WI38 (cell line): ENCODE data around the gene GSG1L.

Source experiments
- H3K4me3 ChIP-seq: 2 replicates; pipeline ENCODE4 v1.5.1; 2011; ENCODE audit warnings: low read depth, mild to moderate bottlenecking, control low read depth, low read length
- TF ChIP-seq, protein P1 (sequence below): IDR thresholded peaks from 2 replicates; pipeline ENCODE4 v1.5.1; 2012; ENCODE audit warnings: low read depth, mild to moderate bottlenecking, control low read depth, low read length

The GSG1L gene

DNA sequence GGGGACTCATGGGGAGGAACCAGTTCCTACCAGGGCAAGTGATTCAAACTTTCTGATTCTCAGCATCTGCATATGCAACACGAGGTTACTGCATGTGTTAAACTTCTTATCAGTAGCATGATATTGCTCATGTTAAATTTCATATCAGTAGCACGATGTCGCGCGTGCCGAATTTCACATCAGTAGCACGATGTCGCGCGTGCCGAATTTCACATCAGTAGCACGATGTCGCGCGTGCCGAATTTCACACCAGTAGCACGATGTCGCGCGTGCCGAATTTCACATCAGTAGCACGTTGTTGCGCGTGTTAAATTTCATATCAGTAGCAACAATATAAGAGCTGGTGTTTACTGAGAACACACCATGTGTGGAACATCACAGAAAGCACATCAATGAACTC is 221.6 kb downstream of the GSG1L start:
- TF ChIP-seq, protein P1, sequence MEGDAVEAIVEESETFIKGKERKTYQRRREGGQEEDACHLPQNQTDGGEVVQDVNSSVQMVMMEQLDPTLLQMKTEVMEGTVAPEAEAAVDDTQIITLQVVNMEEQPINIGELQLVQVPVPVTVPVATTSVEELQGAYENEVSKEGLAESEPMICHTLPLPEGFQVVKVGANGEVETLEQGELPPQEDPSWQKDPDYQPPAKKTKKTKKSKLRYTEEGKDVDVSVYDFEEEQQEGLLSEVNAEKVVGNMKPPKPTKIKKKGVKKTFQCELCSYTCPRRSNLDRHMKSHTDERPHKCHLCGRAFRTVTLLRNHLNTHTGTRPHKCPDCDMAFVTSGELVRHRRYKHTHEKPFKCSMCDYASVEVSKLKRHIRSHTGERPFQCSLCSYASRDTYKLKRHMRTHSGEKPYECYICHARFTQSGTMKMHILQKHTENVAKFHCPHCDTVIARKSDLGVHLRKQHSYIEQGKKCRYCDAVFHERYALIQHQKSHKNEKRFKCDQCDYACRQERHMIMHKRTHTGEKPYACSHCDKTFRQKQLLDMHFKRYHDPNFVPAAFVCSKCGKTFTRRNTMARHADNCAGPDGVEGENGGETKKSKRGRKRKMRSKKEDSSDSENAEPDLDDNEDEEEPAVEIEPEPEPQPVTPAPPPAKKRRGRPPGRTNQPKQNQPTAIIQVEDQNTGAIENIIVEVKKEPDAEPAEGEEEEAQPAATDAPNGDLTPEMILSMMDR = no peak
- no peak overlapping the region for H3K4me3 ChIP-seq

DNA sequence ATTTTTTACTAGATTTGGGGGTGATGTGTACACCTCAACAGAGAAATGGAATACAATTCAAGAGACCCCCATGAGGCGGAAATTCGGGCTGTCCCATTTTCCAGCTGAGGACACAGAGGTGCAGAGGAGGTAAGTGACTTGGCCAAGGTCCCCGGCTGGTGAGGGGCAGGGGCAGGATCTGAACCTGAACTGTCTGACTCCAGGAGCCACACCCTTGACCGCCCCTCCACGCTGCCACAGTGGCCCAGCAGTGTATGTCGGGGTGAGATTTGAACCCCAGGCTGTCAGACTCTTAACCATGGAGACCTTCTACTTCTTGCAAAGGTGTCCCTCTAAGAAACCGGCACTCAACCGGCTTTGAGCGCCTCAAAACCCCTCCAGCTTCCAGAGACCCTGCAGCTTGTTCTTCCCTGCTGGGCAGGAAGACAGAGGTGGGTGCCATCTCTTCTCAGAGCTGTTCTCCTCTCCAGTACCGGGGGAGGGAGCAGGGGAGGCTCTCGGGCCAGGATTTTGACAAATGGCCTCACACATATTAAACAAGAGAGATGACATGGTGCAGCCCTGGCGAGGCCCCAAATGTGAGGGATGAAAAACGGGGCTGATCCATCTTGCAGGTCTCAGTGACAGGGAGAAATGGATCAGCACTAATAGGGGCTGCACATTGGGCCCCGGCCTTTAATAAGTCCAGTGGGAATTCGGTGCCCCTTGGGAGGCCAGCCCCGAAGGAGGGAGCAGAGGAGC is 222.3 kb downstream of the GSG1L start:
- H3K4me3 ChIP-seq = no peak overlapping the region
- TF ChIP-seq, protein P1 = no peak

DNA sequence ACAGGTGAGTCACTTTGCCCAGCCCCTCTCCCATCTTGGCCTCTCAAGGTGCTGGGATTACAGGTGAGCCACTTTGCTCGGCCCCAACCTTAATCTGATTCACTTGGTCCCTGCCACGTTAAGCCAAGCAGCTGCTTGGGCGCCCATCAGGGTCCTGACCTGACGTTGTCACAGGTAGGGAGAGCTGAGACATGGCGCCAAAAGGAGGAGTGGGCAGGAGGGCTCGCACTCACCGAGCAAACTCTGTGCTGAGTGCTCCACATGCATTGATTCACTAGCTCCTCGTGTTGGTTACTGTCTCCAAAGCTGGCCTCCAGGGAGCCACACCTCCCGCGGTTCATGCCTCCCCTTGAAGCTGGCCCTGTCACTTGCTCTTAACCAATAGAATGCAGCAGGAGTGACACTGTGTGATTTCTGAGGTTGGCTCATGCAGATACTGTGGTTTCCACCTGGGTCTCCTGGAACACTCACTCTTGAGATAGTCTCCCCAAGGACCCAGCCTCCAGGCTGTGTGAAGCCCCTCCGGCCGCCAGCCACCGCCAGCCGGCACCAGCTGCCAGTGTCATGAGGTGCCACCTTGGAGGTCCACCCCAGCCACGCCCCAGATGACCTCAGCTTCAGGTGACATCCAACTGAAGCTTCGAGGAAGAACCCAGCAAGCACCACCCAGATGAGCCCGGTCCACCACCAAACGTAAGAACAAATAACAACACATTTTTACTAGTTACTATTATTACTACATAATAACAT is 223.0 kb downstream of the GSG1L start:
- TF ChIP-seq, protein P1 = no peak
- no peak overlapping the region for H3K4me3 ChIP-seq

DNA sequence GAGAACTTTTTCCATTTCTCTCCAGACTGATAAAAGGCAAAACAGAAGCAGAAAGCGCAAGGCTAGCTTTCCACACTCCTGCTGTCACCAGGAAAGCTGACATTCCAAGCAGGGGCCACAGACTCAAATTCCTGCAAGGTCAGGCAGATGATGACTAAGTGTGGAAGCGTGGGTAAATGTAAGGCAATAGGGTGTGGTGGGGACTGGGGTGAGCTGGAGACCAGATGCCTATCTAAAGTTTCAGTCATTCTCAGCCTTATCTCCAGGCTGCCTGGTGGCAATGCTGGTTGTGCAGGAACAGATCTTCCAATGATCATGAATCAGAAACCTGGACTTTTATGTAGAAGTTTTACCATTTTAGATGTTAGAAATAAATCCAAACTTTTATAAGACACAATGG is 224.1 kb downstream of the GSG1L start:
- TF ChIP-seq, protein P1 = no peak
- H3K4me3 ChIP-seq = no peak overlapping the region

DNA sequence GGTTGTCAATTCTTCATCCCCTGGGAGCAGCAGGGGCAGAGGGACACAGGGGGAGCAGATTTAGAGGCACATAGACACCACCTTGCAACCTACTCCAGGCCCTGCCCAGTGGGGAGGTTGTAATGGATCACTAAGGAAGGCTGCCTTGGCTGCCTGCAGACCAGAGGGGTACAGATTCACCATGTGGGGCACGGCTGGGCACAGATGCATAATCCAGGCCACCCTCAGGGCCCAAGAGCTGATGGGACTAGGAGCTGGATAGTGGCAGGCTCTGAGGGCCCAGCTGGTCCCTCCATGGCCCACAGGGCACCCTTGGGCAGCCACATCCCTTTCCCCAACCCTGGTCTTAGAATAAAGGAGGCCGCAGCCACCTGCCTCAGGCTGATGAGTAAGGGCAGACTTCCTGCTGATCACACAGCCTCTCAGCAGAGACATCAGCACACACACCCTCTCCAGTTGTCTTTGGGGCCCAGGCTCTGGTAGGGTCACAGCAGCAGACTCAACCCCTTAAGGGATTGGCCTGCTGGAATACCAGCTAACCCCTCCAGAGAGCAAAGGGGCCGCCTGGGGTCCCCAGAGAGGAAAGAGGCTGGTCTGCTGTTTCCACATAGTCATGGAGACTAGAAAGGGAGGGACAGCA is 224.9 kb downstream of the GSG1L start:
- TF ChIP-seq, protein P1 = no peak
- H3K4me3 ChIP-seq = no peak overlapping the region

DNA sequence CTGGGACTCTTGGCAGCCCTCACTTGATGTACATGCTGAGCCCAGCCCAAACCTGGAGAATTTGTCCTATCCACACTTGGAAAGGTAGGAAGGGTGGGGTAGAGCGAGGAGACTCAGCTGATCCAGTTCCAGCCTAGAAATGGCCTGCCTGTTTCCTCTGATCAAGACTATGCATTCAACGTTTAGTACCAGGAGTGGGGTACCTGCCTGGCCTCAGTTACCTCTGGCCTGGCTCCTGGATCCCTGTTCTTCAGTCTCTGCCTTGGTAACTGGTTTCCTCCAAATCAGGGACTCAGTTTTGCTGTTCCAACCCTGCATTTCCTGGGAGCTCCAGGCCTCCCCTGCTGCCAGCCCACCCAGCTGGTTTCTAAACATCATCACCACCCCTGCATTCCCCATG is 233.5 kb downstream of the GSG1L start:
- TF ChIP-seq, protein P1 = no peak
- no peak overlapping the region for H3K4me3 ChIP-seq

DNA sequence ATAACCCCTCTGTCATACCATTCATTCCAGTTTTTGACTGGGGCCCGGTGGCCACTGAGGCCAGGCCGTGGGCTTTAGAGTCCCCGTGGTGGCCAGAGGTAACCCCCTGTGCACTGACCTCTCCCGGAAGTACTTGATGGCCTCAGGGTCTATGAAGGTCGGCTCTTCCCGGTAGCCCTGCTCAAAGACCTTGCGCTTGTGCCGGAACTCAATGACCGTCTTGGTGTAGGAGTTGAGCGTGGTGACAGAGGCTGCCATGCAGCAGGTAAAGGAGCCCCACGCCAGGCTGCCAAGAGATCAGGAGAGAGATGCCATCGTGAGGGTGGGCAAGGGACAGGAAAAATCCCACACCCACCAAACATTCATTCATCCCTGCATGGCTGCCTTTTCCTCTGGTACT is 234.8 kb downstream of the GSG1L start:
- TF ChIP-seq, protein P1 = no peak
- H3K4me3 ChIP-seq = no peak overlapping the region
